Measurements from ENCODE around the gene JUND.

JUND gene

GRCh38 chr19:18249834-18250233 lies 31.6 kb downstream of the JUND start:
- H3K27me3 ChIP-seq (ENCODE audit: low read depth, low read length), result no peaks in the 10 kb centered on the region
- H3K9me3 ChIP-seq (ENCODE audit: control insufficient read depth in 1 of 2, low read length in 2 of 2), result peaks cover 0 to 3% of the 10 kb centered on the region in 2 donors

GRCh38 chr19:18245297-18245696 lies 36.1 kb downstream of the JUND start:
- no peak overlapping the region for H3K4me3 ChIP-seq (ENCODE audit: low read depth in 1 of 2, low read length in 2 of 2)
- no peak overlapping the region for H3K27ac ChIP-seq (ENCODE audit: low read length)
- H3K36me3 ChIP-seq (ENCODE audit: control insufficient read depth in 1 of 2, insufficient read depth in 2 of 2, low read length in 2 of 2), result no peaks in the 10 kb centered on the region
- H3K9me3 ChIP-seq (ENCODE audit: control insufficient read depth in 1 of 2, low read length in 2 of 2), result peaks cover 0 to 3% of the 10 kb centered on the region in 2 donors
- H3K27me3 ChIP-seq (ENCODE audit: low read depth, low read length), result no peaks in the 10 kb centered on the region
- peaks cover 0 to 3% of the 10 kb centered on the region in 2 donors for H3K4me1 ChIP-seq (ENCODE audit: control insufficient read depth in 1 of 2, insufficient read depth in 2 of 2, low read length in 2 of 2)

More at GRCh38 chr19:18249834-18250233, 31.6 kb downstream of the JUND start:
- H3K36me3 ChIP-seq (ENCODE audit: control insufficient read depth in 1 of 2, insufficient read depth in 2 of 2, low read length in 2 of 2), result no peaks in the 10 kb centered on the region
- no peak overlapping the region for H3K27ac ChIP-seq (ENCODE audit: low read length)
- no peak overlapping the region for H3K4me3 ChIP-seq (ENCODE audit: low read depth in 1 of 2, low read length in 2 of 2)
- H3K4me1 ChIP-seq (ENCODE audit: control insufficient read depth in 1 of 2, insufficient read depth in 2 of 2, low read length in 2 of 2), result peaks cover 0 to 3% of the 10 kb centered on the region in 2 donors

DNA sequence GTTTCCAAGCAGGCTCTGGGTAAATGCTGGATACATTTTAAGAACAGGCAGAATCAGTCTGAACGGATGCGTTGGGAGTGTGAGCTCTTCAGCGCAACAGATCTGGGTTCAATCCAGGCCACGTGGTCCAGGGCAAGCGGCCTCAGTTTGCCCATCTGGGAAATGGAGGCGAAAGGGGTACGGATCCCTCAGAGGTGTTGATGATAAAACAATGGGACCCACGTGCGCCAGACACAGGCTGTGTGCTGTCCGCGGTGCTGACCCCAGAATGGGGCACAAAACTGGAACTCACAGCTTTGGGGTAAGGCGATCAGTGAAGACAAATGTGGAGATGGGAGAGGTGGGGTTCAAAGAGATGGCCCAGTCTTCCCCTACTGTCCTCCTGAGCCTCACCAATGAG lies 42.1 kb downstream of the JUND start:
- Histone ChIP-seq H3K9me3 (ENCODE audit: control insufficient read depth in 1 of 2, low read length in 2 of 2) (no peaks in the 10 kb centered on the region), H3K4me3 (ENCODE audit: low read depth in 1 of 2, low read length in 2 of 2) (no peak overlapping the region), H3K36me3 (ENCODE audit: control insufficient read depth in 1 of 2, insufficient read depth in 2 of 2, low read length in 2 of 2) (no peaks in the 10 kb centered on the region), H3K4me1 (ENCODE audit: control insufficient read depth in 1 of 2, insufficient read depth in 2 of 2, low read length in 2 of 2) (no peaks in the 10 kb centered on the region), H3K27ac (ENCODE audit: low read length) (no peak overlapping the region), H3K27me3 (ENCODE audit: low read depth, low read length) (no peaks in the 10 kb centered on the region)

- no peaks in the 10 kb centered on the region for H3K27me3 ChIP-seq (ENCODE audit: low read depth, low read length)
- H3K4me1 ChIP-seq (ENCODE audit: control insufficient read depth in 1 of 2, insufficient read depth in 2 of 2, low read length in 2 of 2), result no peaks in the 10 kb centered on the region
- no peaks in the 10 kb centered on the region for H3K36me3 ChIP-seq (ENCODE audit: control insufficient read depth in 1 of 2, insufficient read depth in 2 of 2, low read length in 2 of 2)
- no peak overlapping the region for H3K27ac ChIP-seq (ENCODE audit: low read length)
- H3K4me3 ChIP-seq (ENCODE audit: low read depth in 1 of 2, low read length in 2 of 2), result no peak overlapping the region
- H3K9me3 ChIP-seq (ENCODE audit: control insufficient read depth in 1 of 2, low read length in 2 of 2), result peaks cover 8 to 10% of the 10 kb centered on the region in 2 donors
Observed at GRCh38 chr19:18234194-18234593, 47.2 kb downstream of the JUND start.

- Histone ChIP-seq H3K4me3 (ENCODE audit: low read depth in 1 of 2, low read length in 2 of 2) (no peak overlapping the region), H3K9me3 (ENCODE audit: control insufficient read depth in 1 of 2, low read length in 2 of 2) (peaks cover 8 to 10% of the 10 kb centered on the region in 2 donors), H3K36me3 (ENCODE audit: control insufficient read depth in 1 of 2, insufficient read depth in 2 of 2, low read length in 2 of 2) (no peaks in the 10 kb centered on the region), H3K27ac (ENCODE audit: low read length) (no peak overlapping the region), H3K27me3 (ENCODE audit: low read depth, low read length) (no peaks in the 10 kb centered on the region), H3K4me1 (ENCODE audit: control insufficient read depth in 1 of 2, insufficient read depth in 2 of 2, low read length in 2 of 2) (no peaks in the 10 kb centered on the region)
Observed at GRCh38 chr19:18233224-18233825, 48.1 kb downstream of the JUND start.

GRCh38 chr19:18232540-18233223 lies 48.7 kb downstream of the JUND start:
- Histone ChIP-seq H3K27me3 (ENCODE audit: low read depth, low read length) (peaks cover 5% of the 10 kb centered on the region), H3K36me3 (ENCODE audit: control insufficient read depth in 1 of 2, insufficient read depth in 2 of 2, low read length in 2 of 2) (no peaks in the 10 kb centered on the region)

GRCh38 chr19:18231775-18232174 lies 49.6 kb downstream of the JUND start:
- Histone ChIP-seq H3K4me1 (ENCODE audit: control insufficient read depth in 1 of 2, insufficient read depth in 2 of 2, low read length in 2 of 2) (peaks cover 0 to 9% of the 10 kb centered on the region in 2 donors), H3K36me3 (ENCODE audit: control insufficient read depth in 1 of 2, insufficient read depth in 2 of 2, low read length in 2 of 2) (no peaks in the 10 kb centered on the region), H3K4me3 (ENCODE audit: low read depth in 1 of 2, low read length in 2 of 2) (no peak overlapping the region), H3K27ac (ENCODE audit: low read length) (no peak overlapping the region), H3K9me3 (ENCODE audit: control insufficient read depth in 1 of 2, low read length in 2 of 2) (peaks cover 8 to 10% of the 10 kb centered on the region in 2 donors), H3K27me3 (ENCODE audit: low read depth, low read length) (peaks cover 7% of the 10 kb centered on the region)

More at GRCh38 chr19:18232540-18233223, 48.7 kb downstream of the JUND start:
- Histone ChIP-seq H3K9me3 (ENCODE audit: control insufficient read depth in 1 of 2, low read length in 2 of 2) (peaks cover 8 to 10% of the 10 kb centered on the region in 2 donors), H3K4me3 (ENCODE audit: low read depth in 1 of 2, low read length in 2 of 2) (no peak overlapping the region), H3K4me1 (ENCODE audit: control insufficient read depth in 1 of 2, insufficient read depth in 2 of 2, low read length in 2 of 2) (no peaks in the 10 kb centered on the region), H3K27ac (ENCODE audit: low read length) (no peak overlapping the region)

DNA sequence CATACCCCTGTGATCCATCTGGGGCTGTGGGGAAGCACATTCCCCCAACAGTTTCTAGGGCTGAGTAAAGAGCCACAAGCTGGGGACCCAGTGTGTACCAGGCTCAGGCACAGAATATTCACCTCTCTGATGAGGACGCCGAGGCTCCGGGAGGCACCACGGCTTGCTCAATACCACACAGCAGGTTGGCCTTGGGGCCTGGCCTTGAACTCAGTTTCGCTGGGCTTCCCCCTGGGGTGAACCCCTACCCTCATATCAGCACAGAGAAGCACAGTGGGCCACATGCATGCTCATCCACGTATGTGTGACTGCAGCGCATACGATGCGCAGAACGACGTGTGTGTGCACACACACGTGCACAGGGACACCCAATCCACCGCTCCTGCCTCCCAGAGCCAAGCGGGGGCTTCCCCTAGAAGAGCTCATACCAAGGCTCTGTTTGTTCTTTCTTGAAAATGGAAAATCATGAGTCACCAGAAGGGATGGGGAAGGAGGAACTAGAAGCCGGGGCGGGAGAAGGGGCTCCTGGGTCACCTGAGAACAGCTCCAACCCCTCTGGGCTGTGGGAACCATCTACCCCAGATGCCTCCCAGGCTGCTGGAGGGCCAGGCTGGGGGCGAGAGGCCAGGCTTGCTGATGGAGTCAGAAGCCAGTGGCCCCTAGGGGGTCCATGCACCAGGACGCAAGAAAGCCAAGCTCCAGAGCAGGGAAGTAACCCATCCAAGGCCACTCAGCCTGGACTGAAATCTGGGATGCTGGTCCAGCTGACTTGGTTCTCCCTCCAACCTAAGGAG lies 50.3 kb downstream of the JUND start:
- H3K4me3 ChIP-seq (ENCODE audit: low read depth in 1 of 2, low read length in 2 of 2), result no peak overlapping the region
- peaks cover 0 to 15% of the 10 kb centered on the region in 2 donors for H3K4me1 ChIP-seq (ENCODE audit: control insufficient read depth in 1 of 2, insufficient read depth in 2 of 2, low read length in 2 of 2)
- no peak overlapping the region for H3K27ac ChIP-seq (ENCODE audit: low read length)
- H3K9me3 ChIP-seq (ENCODE audit: control insufficient read depth in 1 of 2, low read length in 2 of 2), result peaks cover 8 to 10% of the 10 kb centered on the region in 2 donors
- peaks cover 7% of the 10 kb centered on the region for H3K27me3 ChIP-seq (ENCODE audit: low read depth, low read length)
- H3K36me3 ChIP-seq (ENCODE audit: control insufficient read depth in 1 of 2, insufficient read depth in 2 of 2, low read length in 2 of 2), result no peaks in the 10 kb centered on the region

GRCh38 chr19:18229915-18230314 lies 51.5 kb downstream of the JUND start:
- peaks cover 15% of the 10 kb centered on the region for H3K27me3 ChIP-seq (ENCODE audit: low read depth, low read length)
- no peak overlapping the region for H3K27ac ChIP-seq (ENCODE audit: low read length)

More at GRCh38 chr19:18229915-18230314, 51.5 kb downstream of the JUND start:
- Histone ChIP-seq H3K4me1 (ENCODE audit: control insufficient read depth in 1 of 2, insufficient read depth in 2 of 2, low read length in 2 of 2) (peaks cover 0 to 27% of the 10 kb centered on the region in 2 donors), H3K36me3 (ENCODE audit: control insufficient read depth in 1 of 2, insufficient read depth in 2 of 2, low read length in 2 of 2) (no peaks in the 10 kb centered on the region), H3K4me3 (ENCODE audit: low read depth in 1 of 2, low read length in 2 of 2) (no peak overlapping the region), H3K9me3 (ENCODE audit: control insufficient read depth in 1 of 2, low read length in 2 of 2) (peaks cover 8 to 10% of the 10 kb centered on the region in 2 donors)
